ENCODE data around the gene AUTS2.
A peak's percentile ranks its signal among the peaks of the same experiment; 100 is the strongest.
"Not testable (repeated sequence)": the region's sequence is repeated elsewhere in the genome, so short reads cannot be mapped to it uniquely, and the experiment has no call there.

AUTS2 gene

DNA sequence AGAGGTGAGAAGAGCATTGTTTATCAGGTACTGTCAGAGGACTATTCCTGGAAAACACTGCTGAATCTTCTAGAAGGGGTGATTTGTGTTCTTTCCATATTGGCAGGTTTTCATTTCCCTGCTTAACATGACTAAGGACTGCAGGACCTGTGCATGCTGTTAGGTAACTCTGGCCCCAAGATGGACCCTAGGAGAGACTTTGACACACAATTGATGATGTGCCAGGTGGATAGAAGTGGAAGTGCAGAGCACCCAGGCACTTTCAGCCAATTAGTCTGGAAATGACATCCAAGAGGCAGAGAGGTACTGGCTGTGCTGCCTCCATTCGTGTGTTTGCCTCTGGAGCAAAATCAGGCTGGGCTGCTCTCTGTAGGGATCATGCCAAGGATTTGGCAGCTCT lies 1037.4 kb downstream of the AUTS2 start:
- no peak for DNase-seq (ENCODE audit: low spot score)
- no peak for FAIRE-seq

- FAIRE-seq (no peak), DNase-seq (ENCODE audit: low spot score) (no peak)
Measured at GRCh38 chr7:70636169-70636568, 1037.9 kb downstream of the AUTS2 start.

DNA sequence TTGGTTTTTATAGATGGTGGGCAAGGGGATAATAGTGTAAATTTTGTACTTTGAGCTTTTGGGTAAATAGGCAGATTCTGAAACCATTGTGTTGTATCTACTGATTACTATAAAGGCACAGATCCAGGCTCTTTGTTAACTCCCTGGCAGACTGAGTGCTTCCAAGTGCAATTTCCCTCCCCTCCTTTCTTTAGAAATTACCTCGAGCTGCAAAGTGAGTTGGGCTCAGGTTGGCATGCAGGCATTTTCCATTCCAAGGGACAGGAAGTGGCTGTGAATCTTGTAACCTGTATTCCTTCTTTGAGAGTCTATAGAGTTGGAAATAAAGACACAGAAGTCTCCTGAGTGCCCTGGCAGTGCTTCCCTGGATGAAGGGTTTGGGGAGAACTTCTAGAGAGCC lies 1039.5 kb downstream of the AUTS2 start:
- DNase-seq (ENCODE audit: low spot score) (no peak), FAIRE-seq (no peak)

- no peak for FAIRE-seq
- DNase-seq (ENCODE audit: low spot score), result no peak
Measured at GRCh38 chr7:70638158-70639107, 1040.2 kb downstream of the AUTS2 start.

DNA sequence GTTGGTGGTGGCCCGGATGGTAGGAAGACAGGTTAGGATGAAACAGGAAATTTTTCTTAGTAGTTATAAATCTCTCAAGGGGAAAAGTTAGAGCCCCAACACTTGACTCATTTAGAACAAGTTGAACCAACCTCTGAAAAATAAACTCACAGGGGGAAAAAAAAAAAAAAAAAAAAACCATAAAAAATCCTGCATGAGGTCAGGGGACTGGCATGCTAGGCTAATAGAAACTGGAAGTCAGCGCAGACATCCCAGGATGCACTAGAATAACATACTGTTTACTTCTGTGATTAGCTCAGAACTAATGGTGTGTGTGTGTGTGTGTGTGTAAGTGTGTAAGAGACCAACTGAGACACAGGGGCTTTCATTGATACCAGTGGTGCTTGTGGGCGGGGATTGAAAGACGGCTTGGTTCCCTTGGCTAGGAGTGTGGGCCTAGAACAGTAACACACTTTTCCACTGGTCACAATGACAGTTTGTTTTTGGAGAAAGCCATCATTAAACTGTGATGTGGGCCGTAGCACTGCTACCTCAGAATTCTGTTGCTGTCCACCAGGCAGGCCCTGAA lies 1042.1 kb downstream of the AUTS2 start:
- DNase-seq (ENCODE audit: low spot score) (no peak), FAIRE-seq (no peak)

- no peak for FAIRE-seq
- no peak for DNase-seq (ENCODE audit: low spot score)
Measured at GRCh38 chr7:70641882-70642281, 1043.6 kb downstream of the AUTS2 start.

DNA sequence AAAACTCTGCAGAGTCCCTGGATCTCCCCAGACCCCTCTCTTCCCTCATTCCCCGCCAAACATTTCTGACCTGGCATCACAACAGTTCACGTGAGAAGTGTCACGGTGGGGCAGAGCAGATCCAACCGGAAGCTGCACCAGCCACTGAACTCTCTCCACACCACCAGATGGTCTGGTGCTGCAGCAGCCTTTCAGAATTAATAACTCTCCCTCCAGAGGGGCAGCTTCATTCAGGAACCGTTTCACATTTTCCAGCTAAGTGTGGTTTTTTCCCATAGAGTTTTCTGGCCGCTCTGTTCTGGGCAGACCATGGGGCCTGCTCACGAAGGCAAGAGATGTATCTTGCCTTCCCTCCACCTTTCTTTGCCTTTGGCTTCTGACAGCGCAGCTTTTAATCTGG lies 1047.0 kb downstream of the AUTS2 start:
- DNase-seq (ENCODE audit: low spot score) (no peak), FAIRE-seq (no peak)

- no peak for FAIRE-seq
- DNase-seq (ENCODE audit: low spot score), result no peak
Measured at GRCh38 chr7:70645876-70646351, 1047.6 kb downstream of the AUTS2 start.

- FAIRE-seq (no peak), DNase-seq (ENCODE audit: low spot score) (no peak)
Measured at GRCh38 chr7:70646536-70647248, 1048.4 kb downstream of the AUTS2 start.

DNA sequence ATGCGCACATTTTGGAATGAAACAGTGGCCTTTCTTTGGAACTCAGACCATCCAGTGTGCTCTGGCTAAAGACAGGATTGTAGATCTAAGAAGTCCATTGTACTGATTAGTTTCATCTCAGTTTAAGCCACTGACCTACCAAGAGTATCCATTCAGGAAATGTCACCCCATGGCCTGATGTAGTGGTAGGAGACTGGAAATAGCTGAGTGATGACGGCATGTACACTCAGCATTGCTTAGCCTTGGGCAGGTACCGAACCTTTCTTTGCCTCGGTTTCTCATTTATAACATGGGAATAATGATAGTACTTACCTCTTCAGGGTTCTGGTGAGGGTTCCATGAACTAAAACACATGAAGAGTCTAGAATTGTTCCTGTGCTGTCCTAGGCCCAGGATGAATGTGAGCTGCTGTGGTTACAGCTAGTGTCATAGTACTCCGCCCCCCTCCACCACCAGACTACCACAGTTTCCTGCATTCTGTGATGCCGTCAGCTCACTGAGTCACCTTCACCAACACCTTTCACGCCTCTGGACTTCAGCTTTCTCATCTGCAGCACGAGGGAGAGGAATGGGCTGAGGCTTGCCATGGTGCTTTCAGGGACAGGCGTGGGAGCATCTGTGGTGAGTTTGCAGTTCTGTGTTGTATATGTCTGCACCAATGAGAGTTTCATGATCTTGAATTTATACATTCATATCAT lies 1049.7 kb downstream of the AUTS2 start:
- peak; percentile 77 for DNase-seq (ENCODE audit: low spot score)
- FAIRE-seq, result no peak

DNA sequence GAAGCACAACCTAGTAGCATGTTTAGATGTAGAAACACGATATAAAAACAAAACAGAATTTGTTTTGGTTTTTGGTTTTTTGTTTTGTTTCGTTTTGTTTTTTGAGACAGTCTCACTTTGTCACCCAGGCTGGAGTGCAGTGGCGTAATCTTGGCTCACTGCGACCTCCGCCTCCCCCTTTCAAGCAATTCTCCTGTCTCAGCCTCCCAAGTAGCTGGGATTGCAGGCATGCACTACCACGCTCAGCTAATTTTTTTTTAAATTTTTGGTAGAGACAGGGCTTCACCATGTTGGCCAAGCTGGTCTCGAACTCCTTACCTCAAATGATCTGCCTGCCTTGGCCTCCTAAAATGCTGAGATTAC lies 1050.2 kb downstream of the AUTS2 start:
- not testable (repeated sequence) for FAIRE-seq; DNase-seq (ENCODE audit: low spot score)

DNA sequence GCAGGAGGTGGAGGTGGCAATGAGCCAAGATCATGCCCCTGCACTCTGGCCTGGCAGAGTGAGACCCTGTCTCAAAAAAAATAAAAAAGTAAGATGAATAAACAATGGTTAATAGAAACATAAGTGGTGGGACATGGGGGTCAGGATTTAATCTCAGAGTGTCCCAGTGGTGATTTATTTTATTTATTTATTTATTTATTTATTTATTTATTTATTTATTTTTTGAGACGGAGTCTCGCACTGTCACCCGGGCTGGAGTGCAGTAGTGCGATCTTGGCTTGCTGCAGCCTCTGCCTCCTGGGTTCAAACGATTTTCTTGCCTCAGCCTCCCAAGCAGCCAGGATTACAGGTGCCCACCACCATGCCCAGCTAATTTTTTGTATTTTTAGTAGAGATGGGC lies 1051.0 kb downstream of the AUTS2 start:
- DNase-seq (ENCODE audit: low spot score) (no peak), FAIRE-seq (no peak)

DNA sequence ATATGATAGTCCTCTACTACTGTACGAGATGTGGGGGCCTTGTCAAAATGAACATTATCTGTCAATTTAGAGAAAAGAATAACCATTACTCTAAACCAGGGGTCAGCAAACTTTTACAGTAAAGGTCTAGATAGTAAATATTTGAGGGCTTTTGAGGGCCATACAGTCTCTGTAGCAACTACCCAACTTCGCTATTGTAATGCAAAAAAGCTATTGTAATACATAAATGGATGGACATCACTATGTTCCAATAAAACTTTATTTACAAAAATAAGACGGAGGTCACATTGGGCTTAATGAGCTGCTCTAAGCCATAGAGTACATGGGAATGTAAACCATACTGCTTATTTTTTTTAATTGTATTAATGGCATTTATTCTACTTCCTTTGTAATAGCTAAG lies 1055.9 kb downstream of the AUTS2 start:
- FAIRE-seq (no peak), DNase-seq (ENCODE audit: low spot score) (no peak)

DNA sequence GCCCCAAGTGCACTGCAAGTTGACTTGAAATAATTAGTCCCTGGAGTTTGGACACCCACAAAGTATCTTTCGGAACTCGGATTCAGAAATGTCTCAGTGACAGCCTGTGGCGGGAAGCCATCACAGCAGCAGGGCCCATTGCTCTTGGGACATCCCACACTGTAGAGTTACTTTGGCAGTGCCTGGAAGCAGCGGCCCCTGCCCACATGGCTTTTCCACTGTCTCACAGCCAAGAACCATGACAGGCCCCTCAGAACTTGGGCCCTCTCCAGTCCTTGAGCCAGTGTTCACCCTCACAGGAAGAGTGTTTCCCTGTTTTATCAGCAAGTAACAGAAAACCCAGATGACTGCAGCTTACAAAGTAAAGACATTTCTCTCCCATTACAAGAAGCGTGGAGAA lies 1056.7 kb downstream of the AUTS2 start:
- DNase-seq (ENCODE audit: low spot score), result no peak
- no peak for FAIRE-seq

- DNase-seq (ENCODE audit: low spot score), result no peak
- FAIRE-seq, result no peak
Measured at GRCh38 chr7:70655694-70656093, 1057.4 kb downstream of the AUTS2 start.

- FAIRE-seq (no peak), DNase-seq (ENCODE audit: low spot score) (no peak)
Measured at GRCh38 chr7:70657571-70657970, 1059.3 kb downstream of the AUTS2 start.

DNA sequence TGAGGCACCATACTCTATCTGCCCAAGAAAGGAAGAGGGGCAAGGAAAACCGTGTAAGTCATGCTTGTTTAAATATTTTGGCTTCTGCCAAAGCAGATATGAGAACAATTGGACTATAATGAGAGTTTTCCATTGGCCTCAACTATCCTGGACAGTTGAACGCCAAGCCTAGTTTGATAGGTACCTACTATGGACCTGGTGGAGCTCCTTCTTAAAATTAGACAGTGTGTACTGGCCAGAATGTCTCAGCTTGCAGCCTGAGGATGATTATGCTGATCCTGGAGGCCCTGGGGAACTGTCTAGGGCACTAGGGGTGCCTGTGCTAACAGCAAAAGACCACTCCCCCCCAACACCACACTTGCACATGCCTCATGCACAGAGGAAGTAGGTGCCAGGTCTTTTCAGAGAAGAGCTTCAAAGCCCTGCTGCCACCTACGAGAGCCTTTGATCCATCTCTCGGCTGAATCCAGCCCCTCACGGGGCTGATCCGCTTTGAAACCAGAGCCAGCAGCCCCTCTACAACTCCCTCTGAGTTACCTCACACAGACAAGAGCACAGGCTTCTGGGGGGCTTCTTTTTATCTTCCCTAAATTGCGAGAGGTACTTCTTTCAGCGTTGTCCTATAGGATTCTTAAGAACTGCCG lies 1059.8 kb downstream of the AUTS2 start:
- DNase-seq (ENCODE audit: low spot score) (no peak), FAIRE-seq (no peak)

DNA sequence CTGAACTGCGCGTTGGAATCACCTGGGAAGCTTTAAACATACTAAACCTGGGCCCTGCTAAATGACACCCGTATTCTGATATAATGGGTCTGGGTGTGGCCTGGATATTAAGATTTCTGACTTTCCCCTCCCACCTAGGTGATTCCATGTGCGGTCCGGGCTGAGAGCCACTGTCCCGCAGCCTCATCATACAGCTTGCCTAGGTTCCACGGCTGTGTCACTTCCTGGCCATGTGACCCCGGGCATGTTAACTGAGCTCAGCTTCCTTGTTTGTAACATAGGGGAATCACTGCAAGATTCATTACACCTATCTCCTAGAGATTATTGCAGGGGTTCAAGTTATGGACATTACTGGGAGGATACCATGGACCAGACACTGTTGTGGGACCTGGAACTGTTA lies 1061.0 kb downstream of the AUTS2 start:
- FAIRE-seq, result no peak
- no peak for DNase-seq (ENCODE audit: low spot score)

- no peak for FAIRE-seq
- no peak for DNase-seq (ENCODE audit: low spot score)
Measured at GRCh38 chr7:70660154-70660818, 1062.0 kb downstream of the AUTS2 start.

GRCh38 chr7:70660819-70661191 lies 1062.5 kb downstream of the AUTS2 start:
- FAIRE-seq (no peak), DNase-seq (ENCODE audit: low spot score) (no peak)

GRCh38 chr7:70663680-70664079 lies 1065.4 kb downstream of the AUTS2 start:
- DNase-seq (ENCODE audit: low spot score) (no peak), FAIRE-seq (no peak)
